ENCODE data around the gene PTPRN2. TPM values are rescaled to one million over a fixed set of nuclear protein-coding genes. Genes with fewer than 3 reads are reported as not detected.

Gene PTPRN2
- total and polyA plus RNA-seq, 2 of the 8 experiments (the other 6 are each of a cell fraction or from before 2014, with no cell fraction given): 2.6 to 4.5 TPM

DNA sequence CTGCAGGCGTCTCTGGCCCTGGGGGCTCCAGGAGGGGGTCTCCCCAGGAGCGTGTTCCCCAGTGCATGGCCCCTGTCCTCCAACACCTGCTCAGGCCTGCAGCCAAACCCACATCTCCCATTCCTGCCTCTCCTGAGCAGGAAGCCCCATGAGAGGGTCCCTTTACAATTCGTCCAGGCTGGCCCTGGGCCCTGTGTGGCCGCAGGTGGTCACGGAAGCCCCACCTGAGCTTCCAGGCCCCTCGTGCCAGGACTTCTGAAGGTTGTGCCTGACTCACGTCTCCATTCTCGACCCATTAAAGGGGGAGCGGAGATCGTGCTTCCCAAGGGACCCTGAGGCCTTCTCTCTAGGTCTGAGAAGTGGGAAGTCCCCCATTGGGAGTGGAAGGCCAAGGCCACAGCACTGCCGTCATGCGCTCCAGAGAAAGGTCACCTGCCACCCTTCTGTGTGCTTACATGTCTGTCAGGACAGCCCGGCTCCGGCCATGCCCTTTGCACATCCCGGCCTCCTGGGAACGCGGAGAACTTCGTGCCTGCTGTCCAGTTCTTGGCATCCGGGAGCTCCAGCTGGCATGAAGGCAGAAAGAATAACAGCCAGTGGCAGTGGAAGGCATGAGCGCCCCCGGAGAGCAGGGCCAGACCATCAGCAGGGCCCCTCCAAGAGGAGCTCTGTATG, 868.5 kb downstream of the PTPRN2 start:
- Histone ChIP-seq H2AK5ac (ENCODE audit: low read depth, low read length) (no peak overlapping the region), H3K14ac (ENCODE audit: insufficient read length) (no peak overlapping the region), H2BK15ac (ENCODE audit: low read length) (no peak overlapping the region), H3K9me3 (ENCODE audit: insufficient read depth in 2 of 2, low read depth in 1 of 2, low read length in 1 of 2) (peaks cover 0 to 5% of the 10 kb centered on the region in 2 experiments; a peak in 1 of 4 replicates), H3K4me2 (ENCODE audit: insufficient read depth in 1 of 2, low read depth in 2 of 2, low read length in 2 of 2) (no peak overlapping the region), H2BK5ac (ENCODE audit: low read depth, low read length) (no peak overlapping the region), H3K56ac (replicated peaks; ENCODE audit: insufficient read length, low read depth, low read length) (no peak overlapping the region), H3K4ac (replicated peaks; ENCODE audit: insufficient read length, low read depth, low read length) (no peak overlapping the region), H2BK120ac (replicated peaks; ENCODE audit: low read depth, low read length) (no peak overlapping the region), H3K79me2 (ENCODE audit: control insufficient read depth in 1 of 2, insufficient read depth in 2 of 2, low read length in 2 of 2) (no peaks in the 10 kb centered on the region), H3K79me1 (ENCODE audit: low read depth, low read length) (no peaks in the 10 kb centered on the region), H4K91ac (replicated peaks; ENCODE audit: insufficient read length, low read length) (no peak overlapping the region), H4K20me1 (replicated peaks in 1 of 2; ENCODE audit: control insufficient read depth in 1 of 2, insufficient read depth in 2 of 2, low read length in 2 of 2) (no peaks in the 10 kb centered on the region), H3K27ac (ENCODE audit: low read depth, low read length) (no peak overlapping the region), H3K18ac (ENCODE audit: extremely low read depth, low read length) (no peak overlapping the region), H3K27me3 (replicated peaks in 1 of 4; ENCODE audit: control insufficient read depth in 3 of 4, extremely low read depth in 1 of 4, insufficient read depth in 3 of 4, low read length in 3 of 4) (peaks cover 0 to 2% (median under 1%) of the 10 kb centered on the region in 4 experiments; a peak in 3 of 7 replicates), H3K23me2 (ENCODE audit: low read depth, low read length) (no peaks in the 10 kb centered on the region), H3K4me1 (replicated peaks in 1 of 4; ENCODE audit: control insufficient read depth in 3 of 4, insufficient read depth in 4 of 4, low read length in 3 of 4) (no peaks in the 10 kb centered on the region; a peak in 1 of 7 replicates), H2BK20ac (ENCODE audit: low read length) (no peak overlapping the region), H3K9ac (replicated peaks in 1 of 4; ENCODE audit: extremely low read depth in 1 of 4, low read depth in 3 of 4, low read length in 3 of 4) (no peak overlapping the region), H2AFZ (ENCODE audit: low read length) (no peak overlapping the region), H2BK12ac (ENCODE audit: low read depth, low read length) (no peak overlapping the region), H3K23ac (ENCODE audit: insufficient read length) (no peak overlapping the region), H3K4me3 (ENCODE audit: extremely low read depth in 1 of 4, insufficient read depth in 2 of 4, low read depth in 3 of 4, low read length in 4 of 4) (no peak overlapping the region), H4K5ac (ENCODE audit: insufficient read length, low read depth, low read length) (no peak overlapping the region), H4K8ac (ENCODE audit: extremely low read depth, insufficient read depth, low read length) (no peak overlapping the region), H3K36me3 (ENCODE audit: control insufficient read depth in 2 of 4, insufficient read depth in 4 of 4, low read length in 3 of 4) (no peaks in the 10 kb centered on the region)
- WGBS, 2 experiments (ENCODE audit: extremely low coverage in 1 of 2, insufficient coverage in 1 of 2, insufficient read length in 1 of 2, insufficient replicate concordance in 2 of 2, low coverage in 1 of 2, low lambda C conversion rate in 2 of 2, missing lambda C conversion rate in 1 of 2): 91% methylated on average over 20 of the region's 21 CpGs; no CpG with 5 or more reads in 1 of the 2 experiments
- TF ChIP-seq CBX5 (IDR thresholded peaks at IDR 0.05; ENCODE audit: low read depth, low read length) (no peak), POU5F1 (IDR thresholded peaks at IDR 0.05; ENCODE audit: low read depth, low read length) (no peak), EP300 (IDR thresholded peaks at IDR 0.05; ENCODE audit: borderline replicate concordance in 1 of 2, low read depth in 2 of 2, low read length in 2 of 2) (no peak), KDM4A (IDR thresholded peaks at IDR 0.05; ENCODE audit: low read depth, low read length, severe bottlenecking) (no peak), BACH1 (IDR thresholded peaks at IDR 0.05; ENCODE audit: low read length) (no peak), RBBP5 (IDR thresholded peaks at IDR 0.05; ENCODE audit: borderline replicate concordance, low read depth, low read length) (no peak), FOSL1 (IDR thresholded peaks at IDR 0.05; ENCODE audit: insufficient read depth, low read depth, low read length) (no peak), CREB1 (IDR thresholded peaks at IDR 0.05) (no peak), PHF8 (conservative IDR thresholded peaks at IDR 0.05; ENCODE audit: low read depth, low read length) (no peak)
- TF ChIP-seq, protein P1, sequence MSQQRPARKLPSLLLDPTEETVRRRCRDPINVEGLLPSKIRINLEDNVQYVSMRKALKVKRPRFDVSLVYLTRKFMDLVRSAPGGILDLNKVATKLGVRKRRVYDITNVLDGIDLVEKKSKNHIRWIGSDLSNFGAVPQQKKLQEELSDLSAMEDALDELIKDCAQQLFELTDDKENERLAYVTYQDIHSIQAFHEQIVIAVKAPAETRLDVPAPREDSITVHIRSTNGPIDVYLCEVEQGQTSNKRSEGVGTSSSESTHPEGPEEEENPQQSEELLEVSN (IDR thresholded peaks at IDR 0.05): no peak
- CTCF ChIA-PET (ENCODE audit: partially characterized antibody): interaction anchor here (1.0 to 1.6 kb wide), 4 partner anchors 9 to 170 kb away, joined by 3 to 12 read pairs (median 5); no protein-coding TSS in a partner anchor
- DNase-seq (ENCODE audit: low read depth in 1 of 2, low spot score in 2 of 2): no peak
- FAIRE-seq: no peak
- POLR2A ChIA-PET (ENCODE audit: partially characterized antibody): interaction anchor here (0.7 kb wide), 1 partner anchor 28 kb away, joined by 3 read pairs; no protein-coding TSS in a partner anchor

Data from H1 (cell line).